AG04449 (cell line): ENCODE results near the gene KAZN.
"Not testable (repeated sequence)": the region's sequence is repeated elsewhere in the genome, so short reads cannot be mapped to it uniquely, and the experiment has no call there.

ENCODE experiments used
- CTCF ChIA-PET: fragments of 350-600 bp; formaldehyde crosslinking; extraction: SDS; loops from one replicate; lab custom pipeline; 2021; ENCODE audit warnings: antibody characterized with exemption; lab: Yijun Ruan, JAX
- POLR2A ChIA-PET: fragments of 400-600, 350-600 bp; formaldehyde crosslinking; extraction: SDS; loops from one replicate; lab custom pipeline; 2020; ENCODE audit warnings: antibody characterized with exemption, inconsistent platforms; lab: Yijun Ruan, JAX
- DNase-seq: peaks from one replicate; pipeline ENCODE4 v3.0.0-alpha.2; 2010; ENCODE audit warnings: low read depth, low spot score
- H3K4me3 ChIP-seq: 2 replicates; pipeline ENCODE4 v1.5.1; 2011; ENCODE audit warnings: low read depth, mild to moderate bottlenecking, control low read depth, low read length
- CTCF ChIP-seq: IDR thresholded peaks from one replicate; pipeline ENCODE4 v1.5.1; 2011; ENCODE audit warnings: mild to moderate bottlenecking, moderate library complexity, low read length, control low read depth, inconsistent platforms; ENCODE audit not compliant: insufficient read depth; ENCODE audit errors: missing control alignments

KAZN gene

GRCh38 chr1:14571810-14572767 is 26.4 kb upstream of the KAZN start:
- POLR2A ChIA-PET: no interaction called here
- no peak overlapping the region for H3K4me3 ChIP-seq
- no peak for DNase-seq
- TF ChIP-seq CTCF: no peak
- CTCF ChIA-PET: no interaction called here

- ChIA-PET POLR2A (no interaction called here), CTCF (no interaction called here)
- no peak for TF ChIP-seq CTCF
- no peak for DNase-seq
- H3K4me3 ChIP-seq: no peak overlapping the region
These were observed 25.6 kb upstream of the KAZN start for GRCh38 chr1:14572861-14573260.

- no peak for TF ChIP-seq CTCF
- ChIA-PET POLR2A (no interaction called here), CTCF (no interaction called here)
- DNase-seq: no peak
- H3K4me3 ChIP-seq: no peak overlapping the region
These were observed 22.3 kb upstream of the KAZN start for GRCh38 chr1:14576155-14576554.

GRCh38 chr1:14577261-14577660 is 21.2 kb upstream of the KAZN start:
- no peak for TF ChIP-seq CTCF
- no peak for DNase-seq
- no peak overlapping the region for H3K4me3 ChIP-seq
- POLR2A ChIA-PET: no interaction called here
- CTCF ChIA-PET: interaction anchor here (0.8 kb wide), 1 partner anchor 10 kb away, joined by 4 read pairs; no protein-coding TSS in a partner anchor

- DNase-seq: no peak
- no peak for TF ChIP-seq CTCF
- POLR2A ChIA-PET: no interaction called here
- H3K4me3 ChIP-seq: no peak overlapping the region
- CTCF ChIA-PET: interaction anchor here (0.8 kb wide), 1 partner anchor 10 kb away, joined by 4 read pairs; no protein-coding TSS in a partner anchor
These were observed 20.3 kb upstream of the KAZN start for GRCh38 chr1:14578156-14578555.

- POLR2A ChIA-PET, DNase-seq, H3K4me3 ChIP-seq, CTCF ChIA-PET: not testable (repeated sequence)
These were observed 18.2 kb upstream of the KAZN start for GRCh38 chr1:14580295-14580694.
